Islet of Langerhans (tissue), 1 donor: ENCODE results near the gene RNF149.
"Not testable (repeated sequence)": the region's sequence is repeated elsewhere in the genome, so short reads cannot be mapped to it uniquely, and the experiment has no call there.

Source experiments
- FAIRE-seq: peaks from one replicate; lab custom pipeline; 2011; peaks lifted over from hg19 to GRCh38; lab: Jason Lieb, UNC

Gene RNF149

GRCh38 chr2:101255501-101255900 is 53.0 kb downstream of the RNF149 start:
- FAIRE-seq, result no peak

- FAIRE-seq, result no peak
These were observed 54.6 kb downstream of the RNF149 start for GRCh38 chr2:101253703-101254450.

DNA sequence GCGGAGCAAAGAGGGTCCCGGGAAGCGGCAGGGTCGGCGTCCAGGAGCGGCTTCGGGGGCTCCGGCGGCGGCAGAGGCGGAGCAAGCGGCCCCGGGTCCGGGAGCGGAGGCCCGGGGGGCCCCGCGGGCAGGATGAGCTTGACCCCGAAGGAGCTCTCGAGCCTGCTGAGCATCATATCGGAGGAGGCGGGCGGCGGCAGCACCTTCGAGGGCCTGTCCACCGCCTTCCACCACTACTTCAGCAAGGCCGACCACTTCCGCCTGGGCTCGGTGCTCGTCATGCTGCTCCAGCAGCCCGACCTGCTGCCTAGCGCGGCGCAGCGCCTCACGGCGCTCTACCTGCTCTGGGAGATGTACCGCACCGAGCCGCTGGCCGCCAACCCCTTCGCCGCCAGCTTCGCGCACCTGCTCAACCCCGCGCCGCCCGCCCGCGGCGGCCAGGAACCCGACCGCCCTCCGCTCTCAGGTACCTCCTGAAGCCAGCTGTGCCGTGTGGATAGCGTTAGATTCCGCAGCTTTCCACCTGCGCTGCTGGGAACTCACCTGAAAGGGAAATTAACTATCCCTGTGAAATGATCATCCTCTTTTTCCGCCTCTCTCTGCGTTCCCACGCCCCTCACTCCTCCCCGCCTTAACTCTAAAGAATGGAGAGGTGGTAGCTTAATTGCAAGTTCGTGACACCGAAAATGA is 55.3 kb downstream of the RNF149 start:
- FAIRE-seq, result no peak

- no peak for FAIRE-seq
These were observed 56.0 kb downstream of the RNF149 start, which contains the start of gene CNOT11 for GRCh38 chr2:101252408-101253012. CNOT11 (plus strand) TSS chr2:101252886; CDS start chr2:101252965, 79 bp downstream.

GRCh38 chr2:101251844-101252407 is 56.6 kb downstream of the RNF149 start:
- FAIRE-seq, result no peak

DNA sequence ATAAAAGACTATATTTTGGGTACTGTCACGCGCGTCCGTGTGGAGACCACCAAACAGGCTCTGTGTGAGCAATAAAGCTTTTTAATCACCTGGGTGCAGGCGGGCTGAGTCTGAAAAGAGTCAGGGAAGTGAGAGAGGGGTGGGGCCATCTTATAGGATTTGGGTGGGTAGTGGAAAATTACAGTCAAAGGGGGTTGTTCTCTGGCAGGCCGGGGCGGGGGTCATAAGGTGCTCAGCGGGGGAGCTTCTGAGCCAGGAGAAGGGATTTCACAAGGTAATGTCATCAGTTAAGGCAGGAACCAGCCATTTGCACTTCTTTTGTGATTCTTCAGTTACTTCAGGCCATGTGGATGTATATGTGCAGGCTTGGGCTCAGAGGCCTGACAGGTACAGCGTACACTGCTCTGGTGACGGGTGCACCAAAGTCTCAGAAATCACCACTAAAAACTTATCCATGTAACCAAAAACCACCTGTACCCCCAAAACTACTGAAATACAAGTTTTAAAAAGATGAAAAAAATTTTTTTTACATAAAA is 57.2 kb downstream of the RNF149 start:
- not testable (repeated sequence) for FAIRE-seq

DNA sequence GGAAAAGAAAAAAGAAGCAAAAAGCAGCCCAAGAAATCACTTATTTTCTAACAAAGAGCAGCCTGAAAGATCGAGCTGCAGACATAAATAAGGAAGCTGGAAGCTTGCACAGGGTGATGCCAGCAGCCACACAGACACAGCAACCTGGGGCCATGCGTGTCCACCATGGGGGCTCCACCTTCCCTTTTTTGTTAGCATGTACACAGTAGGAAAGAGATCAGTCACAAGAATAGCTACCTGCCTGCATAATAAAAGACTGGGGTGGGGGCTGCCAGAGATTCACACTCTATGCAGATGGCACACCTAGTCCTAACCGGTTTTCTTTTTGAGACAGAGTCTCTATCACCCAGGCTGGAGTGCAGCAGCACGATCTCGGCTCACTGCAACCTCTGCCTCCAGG is 58.7 kb downstream of the RNF149 start:
- no peak for FAIRE-seq

DNA sequence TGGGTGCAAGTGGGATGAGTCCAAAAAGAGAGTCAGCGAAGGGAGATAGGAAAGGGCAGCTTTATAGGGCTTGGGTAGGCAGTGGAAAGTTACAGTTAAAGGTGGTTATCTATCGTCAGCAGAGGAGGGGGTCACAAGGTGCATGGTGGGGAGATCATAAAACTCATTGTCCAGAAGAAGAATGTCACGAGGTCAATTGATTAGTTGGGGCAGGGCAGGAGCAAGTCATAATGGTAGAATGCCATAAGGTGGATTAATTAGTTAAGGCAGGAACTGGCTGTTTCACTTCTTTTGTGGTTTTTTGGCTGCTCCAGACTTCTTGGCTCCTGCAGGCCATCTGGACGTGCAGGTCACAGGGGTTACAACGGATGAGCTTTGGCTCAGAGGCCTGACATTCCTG is 59.7 kb downstream of the RNF149 start:
- not testable (repeated sequence) for FAIRE-seq

DNA sequence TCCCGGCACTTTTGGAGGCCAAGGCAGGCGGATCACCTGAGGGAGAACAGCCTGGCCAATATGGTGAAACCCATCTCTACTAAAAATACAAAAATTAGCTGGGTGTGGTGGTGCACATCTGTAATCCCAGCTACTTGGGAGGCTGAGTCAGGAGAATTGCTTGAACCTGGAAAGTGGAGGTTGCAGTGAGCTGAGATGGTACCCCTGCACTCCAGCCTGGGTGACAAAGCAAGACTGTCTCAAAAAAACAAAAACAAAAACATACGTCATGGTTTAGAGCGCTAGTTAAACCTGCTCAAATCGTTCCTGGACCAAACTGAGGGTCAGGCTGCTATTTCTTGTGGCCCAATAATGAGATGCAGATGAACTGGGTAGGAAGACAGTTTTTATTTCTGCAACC is 63.0 kb downstream of the RNF149 start:
- FAIRE-seq, result not testable (repeated sequence)

GRCh38 chr2:101244899-101245298 is 63.6 kb downstream of the RNF149 start:
- FAIRE-seq, result not testable (repeated sequence)

- not testable (repeated sequence) for FAIRE-seq
These were observed 64.1 kb downstream of the RNF149 start for GRCh38 chr2:101244373-101244772.

- FAIRE-seq, result no peak
These were observed 67.3 kb downstream of the RNF149 start for GRCh38 chr2:101241158-101241557.

GRCh38 chr2:101240694-101241093 is 67.8 kb downstream of the RNF149 start:
- FAIRE-seq, result not testable (repeated sequence)

DNA sequence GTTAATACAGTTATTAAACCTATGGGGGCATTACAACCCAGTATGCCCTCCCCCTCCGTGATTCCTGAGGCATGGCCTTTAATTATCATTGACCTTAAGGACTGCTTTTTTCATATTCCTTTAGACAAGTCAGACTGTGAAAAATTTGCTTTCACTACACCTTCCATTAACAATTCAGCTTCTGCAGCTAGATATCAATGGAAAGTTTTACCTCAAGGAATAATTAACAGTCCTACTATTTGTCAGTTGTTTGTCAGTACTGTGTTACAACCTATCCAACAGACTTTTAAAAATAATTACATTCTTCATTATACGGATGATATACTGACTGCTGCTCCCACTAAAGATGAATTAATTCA is 68.8 kb downstream of the RNF149 start:
- peak; percentile 13 for FAIRE-seq

GRCh38 chr2:101238930-101239759 is 69.4 kb downstream of the RNF149 start:
- peak; percentile 96 for FAIRE-seq

DNA sequence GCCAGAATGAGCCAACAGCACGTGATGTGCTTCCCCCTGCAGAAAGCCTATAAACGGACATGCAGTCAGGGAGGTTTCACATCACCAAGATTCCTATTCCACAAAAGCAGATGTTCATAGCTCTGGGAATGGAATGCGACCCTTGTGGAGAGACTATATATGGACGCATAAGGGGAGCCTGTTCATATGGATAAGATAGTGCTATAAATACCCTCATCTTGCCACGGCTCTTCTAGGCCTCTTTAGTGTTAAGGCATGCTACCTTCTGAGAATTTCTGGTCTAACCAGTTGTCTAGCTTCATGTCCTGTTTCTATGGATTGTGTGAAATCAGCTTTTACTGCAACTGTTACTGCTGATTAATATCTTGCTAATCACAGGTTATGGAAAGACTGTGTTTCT is 70.6 kb downstream of the RNF149 start:
- FAIRE-seq, result not testable (repeated sequence)

DNA sequence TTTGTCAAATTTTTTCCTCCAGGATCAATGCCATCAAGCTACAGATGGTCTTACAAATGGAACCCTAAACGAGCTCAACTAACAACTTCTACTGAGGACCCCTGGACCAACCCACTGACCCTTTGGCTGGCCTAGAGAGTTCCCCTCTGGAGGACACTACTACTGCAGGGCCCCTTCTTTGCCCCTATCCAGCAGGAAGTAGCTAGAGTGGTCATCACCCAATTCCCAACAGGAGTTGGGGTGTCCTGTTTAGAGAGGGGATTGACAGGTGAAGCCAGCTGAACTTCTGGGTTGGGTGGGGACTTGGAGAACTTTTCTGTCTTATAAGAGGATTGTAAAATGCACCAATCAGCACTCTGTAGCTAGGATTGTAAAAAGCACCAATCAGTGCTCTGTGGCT is 72.5 kb downstream of the RNF149 start:
- not testable (repeated sequence) for FAIRE-seq

DNA sequence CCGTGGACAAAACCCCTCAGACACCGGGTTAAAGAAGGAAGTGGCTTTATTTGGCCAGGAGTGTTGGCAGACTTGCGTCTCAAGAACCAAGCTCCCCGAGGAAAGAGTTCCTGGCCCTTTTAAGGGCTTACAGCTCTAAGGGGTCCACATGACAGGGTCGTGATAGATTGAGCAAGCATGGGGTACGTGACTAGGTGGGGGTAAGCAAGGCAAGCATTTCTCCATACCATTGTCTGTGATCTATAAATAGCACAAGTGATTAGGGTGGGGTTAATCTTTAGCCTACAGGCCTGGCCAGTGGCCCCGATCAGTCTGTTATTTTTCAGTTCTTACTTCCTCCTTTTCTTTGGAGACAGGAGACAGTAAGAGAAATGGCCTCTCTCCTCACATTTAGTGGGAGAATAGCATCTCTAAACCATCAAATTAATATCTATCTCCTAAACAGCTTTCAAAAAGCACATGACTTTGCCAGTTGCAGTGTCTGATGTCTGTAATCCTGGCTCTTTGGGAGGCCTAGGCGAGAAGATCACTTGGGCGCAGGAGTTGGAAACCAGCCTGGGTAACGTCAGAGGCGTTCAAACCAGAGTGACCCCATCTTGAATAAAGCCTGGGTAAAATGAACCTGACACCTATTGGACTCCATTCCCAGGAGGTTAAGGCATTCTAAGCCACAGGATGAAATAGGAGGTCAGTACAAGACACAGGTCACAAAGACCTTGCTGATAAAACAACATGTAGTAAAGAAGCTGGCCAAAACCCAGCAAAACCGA is 74.1 kb downstream of the RNF149 start:
- FAIRE-seq, result no peak

DNA sequence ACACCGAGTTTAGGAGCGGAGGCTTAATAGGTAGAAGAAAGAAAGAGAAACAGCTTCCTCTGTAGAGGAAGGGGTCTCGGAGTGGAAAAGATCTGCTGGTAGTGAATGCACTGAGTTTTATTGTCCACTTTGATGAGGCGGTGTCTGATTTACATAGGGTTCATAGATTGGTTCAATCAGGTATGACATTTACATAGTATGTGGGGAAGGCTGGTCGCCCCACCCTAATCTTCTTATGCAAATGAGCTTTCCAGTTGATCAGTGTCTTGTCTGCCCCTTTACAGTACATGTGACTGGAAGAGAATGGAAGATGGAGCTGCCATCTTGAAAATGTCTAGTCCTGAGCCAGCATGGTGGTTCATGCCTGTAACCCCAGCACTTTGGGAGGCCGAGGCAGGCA is 75.7 kb downstream of the RNF149 start:
- FAIRE-seq, result no peak

GRCh38 chr2:101231937-101232730 is 76.4 kb downstream of the RNF149 start:
- FAIRE-seq, result no peak
